C4-2B (cell line): Measurements from ENCODE around the gene SUSD4.

Experiments
- H3K27ac ChIP-seq: fragments of 450-650 bp; 2 replicates; pipeline ENCODE4 v1.5.1; 2017
- ZFX ChIP-seq: fragments of 450-650 bp; IDR thresholded peaks from 2 replicates; pipeline ENCODE4 v1.6.1; 2017
- TF ChIP-seq, protein P1 (sequence below): fragments of 450-650 bp; conservative IDR thresholded peaks from 2 replicates; pipeline ENCODE4 v1.5.1; 2017; ENCODE audit warnings: mild to moderate bottlenecking

SUSD4 gene

DNA sequence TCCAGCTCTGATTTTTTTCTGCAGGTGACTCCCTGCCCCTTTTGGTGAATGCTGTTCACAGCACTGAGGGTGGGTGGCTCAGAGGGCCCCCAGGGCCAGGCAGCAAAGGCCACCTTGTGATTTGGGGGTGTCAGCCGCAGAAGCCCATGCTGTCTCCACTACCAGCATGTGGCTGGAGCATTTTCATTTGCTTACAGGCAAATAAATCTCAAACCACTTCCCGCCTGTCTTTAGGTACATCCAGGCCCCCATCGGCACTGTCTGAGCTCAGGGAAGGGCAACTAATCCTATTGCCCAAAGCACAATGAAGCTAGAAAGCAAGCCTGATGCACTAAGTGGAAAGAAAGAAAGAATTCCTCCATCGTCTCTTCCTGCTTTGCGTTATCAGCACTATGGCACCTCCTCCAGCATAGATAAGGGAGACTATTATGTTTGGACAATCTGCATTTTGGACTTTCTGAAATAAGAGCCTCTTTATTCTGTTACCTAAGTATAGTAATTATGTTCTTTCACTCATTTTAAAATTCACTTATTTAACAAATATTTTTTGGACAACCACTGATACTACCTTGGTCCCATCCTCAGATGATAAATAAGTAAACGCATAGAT, 120.4 kb downstream of the SUSD4 start:
- no peak overlapping the region for H3K27ac ChIP-seq
- TF ChIP-seq, protein P1, sequence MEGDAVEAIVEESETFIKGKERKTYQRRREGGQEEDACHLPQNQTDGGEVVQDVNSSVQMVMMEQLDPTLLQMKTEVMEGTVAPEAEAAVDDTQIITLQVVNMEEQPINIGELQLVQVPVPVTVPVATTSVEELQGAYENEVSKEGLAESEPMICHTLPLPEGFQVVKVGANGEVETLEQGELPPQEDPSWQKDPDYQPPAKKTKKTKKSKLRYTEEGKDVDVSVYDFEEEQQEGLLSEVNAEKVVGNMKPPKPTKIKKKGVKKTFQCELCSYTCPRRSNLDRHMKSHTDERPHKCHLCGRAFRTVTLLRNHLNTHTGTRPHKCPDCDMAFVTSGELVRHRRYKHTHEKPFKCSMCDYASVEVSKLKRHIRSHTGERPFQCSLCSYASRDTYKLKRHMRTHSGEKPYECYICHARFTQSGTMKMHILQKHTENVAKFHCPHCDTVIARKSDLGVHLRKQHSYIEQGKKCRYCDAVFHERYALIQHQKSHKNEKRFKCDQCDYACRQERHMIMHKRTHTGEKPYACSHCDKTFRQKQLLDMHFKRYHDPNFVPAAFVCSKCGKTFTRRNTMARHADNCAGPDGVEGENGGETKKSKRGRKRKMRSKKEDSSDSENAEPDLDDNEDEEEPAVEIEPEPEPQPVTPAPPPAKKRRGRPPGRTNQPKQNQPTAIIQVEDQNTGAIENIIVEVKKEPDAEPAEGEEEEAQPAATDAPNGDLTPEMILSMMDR, result no peak
- no peak for TF ChIP-seq ZFX

DNA sequence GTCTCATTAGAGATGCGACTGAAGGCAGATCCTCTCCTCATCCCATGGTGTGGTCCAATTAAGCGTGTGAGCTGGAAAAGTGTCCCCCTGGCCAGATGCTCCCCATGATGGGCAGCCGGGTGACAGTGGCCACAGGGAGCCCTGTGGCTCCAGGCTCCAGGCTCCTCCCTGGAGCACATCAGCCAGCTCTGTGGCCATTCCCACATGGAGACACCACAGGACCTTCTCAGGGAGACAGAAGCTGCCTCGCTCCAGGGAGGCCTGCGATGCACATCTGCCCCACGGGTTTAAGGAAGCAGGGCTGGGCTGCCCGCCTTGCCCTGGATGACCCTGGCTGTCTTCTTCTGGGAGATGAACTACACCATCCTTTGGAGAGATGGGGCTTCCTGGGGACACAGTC, 121.0 kb downstream of the SUSD4 start:
- no peak overlapping the region for H3K27ac ChIP-seq
- TF ChIP-seq ZFX, result no peak
- TF ChIP-seq, protein P1, result no peak

DNA sequence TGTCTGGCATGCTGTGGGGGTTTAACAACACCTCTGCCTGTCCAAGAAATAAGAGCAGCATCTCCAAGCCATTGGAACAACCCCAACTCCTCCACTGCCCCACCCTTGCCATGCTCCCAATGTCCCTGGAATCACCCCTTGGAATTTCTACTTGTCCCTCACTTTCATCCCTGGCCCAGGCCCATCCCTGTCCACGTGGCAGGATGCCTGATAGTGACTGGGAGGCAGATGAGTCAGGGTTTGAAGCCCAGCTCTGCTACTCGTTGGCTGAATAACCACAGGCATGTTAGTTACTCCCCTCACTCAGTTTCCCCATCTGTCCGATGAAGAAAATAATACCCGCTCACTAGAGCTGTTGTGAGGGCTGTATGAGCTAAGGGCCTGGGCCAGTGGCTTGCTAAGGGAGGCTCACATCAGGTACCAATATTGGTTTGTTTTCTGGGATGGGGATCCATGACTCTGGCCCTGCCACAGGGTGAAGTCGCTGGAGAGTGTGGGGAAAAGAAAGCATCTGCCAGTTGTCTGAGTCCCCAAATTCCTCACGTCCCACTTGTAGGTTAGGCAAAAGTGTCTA, 121.5 kb downstream of the SUSD4 start:
- TF ChIP-seq, protein P1, result no peak
- TF ChIP-seq ZFX, result no peak
- H3K27ac ChIP-seq, result no peak overlapping the region

DNA sequence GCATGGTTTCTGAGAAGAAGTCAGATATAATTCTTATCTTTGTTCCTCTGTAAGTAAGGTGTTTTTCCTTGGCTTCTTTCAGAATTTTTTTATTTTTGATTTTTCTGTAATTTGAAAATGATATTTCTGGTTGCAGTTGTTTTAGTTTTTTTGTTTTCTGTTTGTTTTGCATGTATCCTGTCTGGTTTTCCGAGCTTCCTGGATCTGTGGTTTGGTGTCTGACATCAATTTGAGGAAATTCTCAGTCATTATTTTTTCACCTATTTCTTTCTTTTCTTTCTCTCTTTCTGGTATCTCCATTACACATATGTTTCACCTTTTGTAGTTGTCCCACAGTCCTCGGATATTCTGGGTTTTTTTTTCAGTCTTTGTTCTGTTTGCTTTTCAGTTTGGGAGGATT, 123.9 kb downstream of the SUSD4 start:
- no peak for TF ChIP-seq ZFX
- TF ChIP-seq, protein P1, result no peak
- no peak overlapping the region for H3K27ac ChIP-seq

DNA sequence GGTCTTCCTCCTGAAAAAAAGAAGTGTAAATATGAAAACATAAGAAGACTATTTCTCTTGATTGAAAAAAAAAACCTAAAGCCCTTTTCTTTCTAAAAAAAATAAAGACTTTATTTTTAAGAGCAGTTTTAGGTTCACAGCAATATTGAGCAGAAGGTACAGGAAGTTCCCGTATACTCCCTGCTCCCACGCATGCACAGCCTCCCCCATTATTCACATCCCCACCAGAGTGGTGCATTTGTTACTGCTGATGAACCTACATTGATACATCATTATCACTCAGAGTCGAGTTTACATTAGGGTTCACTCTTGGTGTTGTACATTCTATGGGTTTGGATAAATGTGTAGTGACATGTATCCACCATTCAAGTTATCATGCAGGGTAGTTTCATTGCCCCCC, 128.9 kb downstream of the SUSD4 start:
- TF ChIP-seq ZFX, result no peak
- TF ChIP-seq, protein P1, result no peak
- H3K27ac ChIP-seq, result no peak overlapping the region

DNA sequence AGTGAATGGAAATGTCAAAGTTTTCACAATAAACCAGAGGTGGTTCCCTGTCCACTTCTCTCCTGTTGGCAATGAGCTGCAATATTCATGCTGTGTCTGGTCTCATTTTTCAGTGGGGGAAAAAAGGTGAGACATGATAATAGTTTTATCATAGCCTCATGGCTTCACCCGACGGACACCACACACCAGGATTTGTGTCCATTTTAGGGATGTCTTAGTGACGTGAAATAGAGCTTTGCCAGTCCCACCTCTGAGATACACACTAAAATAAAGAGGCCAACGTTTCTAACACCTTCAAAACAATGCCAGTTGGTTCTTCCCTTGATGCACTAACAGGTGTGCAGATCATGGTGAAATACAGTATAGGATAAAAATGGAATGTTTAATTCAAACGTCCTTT, 129.4 kb downstream of the SUSD4 start:
- H3K27ac ChIP-seq, result no peak overlapping the region
- TF ChIP-seq ZFX, result no peak
- TF ChIP-seq, protein P1, result no peak

DNA sequence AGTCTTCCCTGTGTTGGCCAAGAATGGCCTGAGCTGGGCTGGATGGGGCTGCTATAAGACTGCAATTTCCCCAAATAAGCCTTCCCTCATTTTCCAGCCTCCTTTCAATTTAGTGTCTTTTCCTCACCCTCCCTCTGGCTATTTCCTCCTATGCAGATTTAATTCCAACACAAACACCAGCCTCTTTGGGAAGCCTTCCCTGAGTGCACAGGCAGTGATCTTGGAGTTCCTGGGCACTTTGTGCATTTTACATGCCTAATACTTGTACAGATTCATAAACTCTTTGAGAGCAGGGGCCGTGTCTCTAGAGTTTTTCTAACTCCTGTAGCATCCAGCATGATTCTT, 129.8 kb downstream of the SUSD4 start:
- TF ChIP-seq ZFX, result no peak
- TF ChIP-seq, protein P1, result no peak
- no peak overlapping the region for H3K27ac ChIP-seq
